NCI-H1048 (cell line): ENCODE measurements around the gene FAM210B.
"Not testable (repeated sequence)": the region's sequence is repeated elsewhere in the genome, so short reads cannot be mapped to it uniquely, and the experiment has no call there.

Experiments used
- DNase-seq: peaks from one replicate; lab custom pipeline; 2025; lab: John Stamatoyannopoulos, UW

FAM210B gene

DNA sequence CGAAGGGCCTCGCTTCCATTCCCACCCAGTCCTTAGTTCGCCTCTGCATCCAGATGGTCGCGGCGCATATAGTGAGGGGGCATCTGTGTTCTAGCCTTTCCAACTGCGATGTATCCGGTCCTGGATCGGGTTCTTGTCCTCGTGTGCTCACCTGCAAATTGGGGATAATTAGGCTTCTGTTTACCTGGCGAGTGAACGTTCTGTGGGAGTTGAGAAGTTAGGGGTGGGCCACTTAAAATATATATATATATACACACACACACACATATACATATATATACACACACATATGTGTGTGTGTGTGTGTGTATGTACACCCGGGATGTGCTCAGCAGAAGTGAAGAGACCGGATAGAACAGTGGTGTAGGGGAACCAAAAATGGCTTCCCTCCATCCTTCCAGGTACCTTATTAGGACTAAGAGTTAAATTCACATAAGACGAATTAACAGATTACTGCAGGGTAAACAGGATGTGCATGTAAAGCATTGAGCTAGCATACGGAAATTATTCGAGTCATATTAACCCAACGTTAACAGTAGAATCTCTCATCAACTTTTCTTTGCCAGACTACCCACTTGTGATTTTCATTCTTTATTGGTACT is 34.2 kb downstream of the FAM210B start:
- no peak for DNase-seq

DNA sequence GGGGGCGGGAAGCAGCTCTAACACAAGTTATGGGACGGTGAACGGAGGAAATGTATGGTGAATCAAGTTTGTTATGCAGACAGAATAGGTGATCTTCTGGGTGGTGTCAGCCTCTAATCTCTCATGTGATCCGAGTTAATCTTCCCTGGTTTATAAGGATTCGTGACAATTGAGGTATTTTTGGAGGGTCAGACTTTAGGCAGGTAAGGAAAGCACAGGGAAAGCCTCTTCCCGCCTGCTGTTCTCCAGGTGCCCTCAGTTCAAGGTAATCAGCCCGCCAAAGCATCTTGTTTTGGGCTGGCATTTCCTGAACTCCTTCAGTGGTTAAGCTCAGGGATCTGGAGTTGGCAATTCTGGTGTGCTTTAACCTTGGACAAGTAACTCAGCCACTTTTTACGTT is 34.9 kb downstream of the FAM210B start:
- no peak for DNase-seq

DNA sequence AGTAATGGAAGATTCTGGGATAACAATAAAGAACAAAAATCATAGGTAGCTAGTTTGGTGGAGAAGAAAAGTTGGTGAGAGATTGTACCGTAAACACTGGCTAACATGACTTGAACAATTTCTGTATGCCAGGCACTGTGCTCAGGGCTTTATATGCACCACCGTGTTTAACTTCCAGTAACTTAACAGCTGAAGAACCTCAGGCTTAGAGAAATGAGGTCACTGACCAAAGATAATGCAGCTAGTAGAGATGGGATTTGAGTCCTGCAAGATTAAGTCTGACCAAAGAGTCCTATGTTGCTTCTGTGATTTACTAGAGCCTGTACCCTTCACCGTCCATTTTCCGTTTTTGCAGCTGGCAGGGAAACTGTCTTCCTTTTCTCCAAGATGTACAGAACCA is 36.4 kb downstream of the FAM210B start:
- DNase-seq = no peak

GRCh38 chr20:56400001-56400640 is 41.3 kb downstream of the FAM210B start:
- DNase-seq = no peak

- DNase-seq = no peak
Observed at GRCh38 chr20:56403465-56403864, 44.7 kb downstream of the FAM210B start.

GRCh38 chr20:56405356-56405755 is 46.6 kb downstream of the FAM210B start:
- DNase-seq = not testable (repeated sequence)

DNA sequence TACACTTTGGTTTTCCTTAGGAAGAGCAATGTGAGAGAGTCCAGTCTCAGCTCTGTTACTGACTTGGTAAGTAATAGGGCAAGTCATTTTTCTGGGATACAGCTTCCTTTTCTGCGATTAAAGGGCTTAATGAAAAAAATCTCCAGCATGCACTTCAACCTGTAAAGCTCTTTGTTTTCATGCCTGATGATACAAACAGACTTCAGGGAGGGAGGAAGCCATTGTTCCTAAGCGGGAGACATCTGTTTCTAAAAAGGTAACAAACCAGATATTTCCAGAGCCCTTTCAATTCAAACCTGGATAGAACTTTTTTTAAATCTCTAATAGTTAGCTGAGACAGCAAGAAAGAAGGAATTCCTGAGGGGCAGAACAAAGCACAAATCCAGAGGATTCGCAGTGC is 48.1 kb downstream of the FAM210B start:
- no peak for DNase-seq

GRCh38 chr20:56409521-56409920 is 50.7 kb downstream of the FAM210B start:
- no peak for DNase-seq

GRCh38 chr20:56409956-56410355 is 51.2 kb downstream of the FAM210B start:
- DNase-seq = no peak

- DNase-seq = not testable (repeated sequence)
Observed at GRCh38 chr20:56411287-56411686, 52.5 kb downstream of the FAM210B start.

GRCh38 chr20:56411759-56412472 is 53.1 kb downstream of the FAM210B start, which contains the start of gene CASS4:
Gene CASS4 (plus strand): TSS chr20:56412260. CDS start chr20:56412459, 199 bp downstream.
- DNase-seq = no peak

- no peak for DNase-seq
Observed at GRCh38 chr20:56412473-56412790, 53.7 kb downstream of the FAM210B start.

DNA sequence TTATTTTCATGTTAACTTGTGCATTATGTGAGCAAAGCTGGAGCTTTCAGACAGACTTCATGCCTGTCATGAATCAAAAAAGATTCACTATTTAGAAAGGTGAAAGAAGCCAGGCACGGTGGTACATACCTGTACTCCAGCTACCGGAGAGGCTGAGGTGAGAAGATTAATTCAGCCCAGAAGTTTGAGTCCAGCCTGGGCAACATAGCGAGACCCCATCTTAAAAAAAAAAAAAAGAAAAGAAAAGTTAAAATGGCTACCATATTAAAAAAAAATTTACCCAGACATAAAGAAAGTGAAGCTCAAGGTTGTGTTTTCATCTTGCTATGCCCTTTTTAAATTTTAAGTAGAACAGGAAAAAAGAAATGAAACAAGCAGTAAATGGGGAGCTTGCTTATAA is 54.2 kb downstream of the FAM210B start:
- DNase-seq = no peak

GRCh38 chr20:56414842-56415765 is 56.3 kb downstream of the FAM210B start:
- DNase-seq = no peak

DNA sequence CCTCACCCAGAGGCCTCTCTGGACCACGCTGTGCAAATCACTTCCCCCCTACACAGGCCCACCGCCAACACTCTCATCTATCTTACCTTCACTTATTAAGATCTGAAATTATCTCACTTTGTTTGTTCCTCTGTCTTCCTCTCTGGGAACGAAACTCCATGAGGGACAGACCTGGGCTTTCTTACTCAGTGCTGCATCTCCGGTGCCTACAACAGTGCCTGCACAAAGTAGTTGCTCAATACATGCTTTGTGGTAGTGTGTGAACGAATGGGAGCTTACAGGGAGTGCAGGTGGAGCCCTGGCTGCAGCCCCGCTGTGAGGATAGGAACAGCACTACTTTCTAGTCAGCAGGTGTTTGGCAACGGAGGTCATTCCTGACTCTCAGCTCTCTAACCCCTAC is 58.6 kb downstream of the FAM210B start:
- no peak for DNase-seq

DNA sequence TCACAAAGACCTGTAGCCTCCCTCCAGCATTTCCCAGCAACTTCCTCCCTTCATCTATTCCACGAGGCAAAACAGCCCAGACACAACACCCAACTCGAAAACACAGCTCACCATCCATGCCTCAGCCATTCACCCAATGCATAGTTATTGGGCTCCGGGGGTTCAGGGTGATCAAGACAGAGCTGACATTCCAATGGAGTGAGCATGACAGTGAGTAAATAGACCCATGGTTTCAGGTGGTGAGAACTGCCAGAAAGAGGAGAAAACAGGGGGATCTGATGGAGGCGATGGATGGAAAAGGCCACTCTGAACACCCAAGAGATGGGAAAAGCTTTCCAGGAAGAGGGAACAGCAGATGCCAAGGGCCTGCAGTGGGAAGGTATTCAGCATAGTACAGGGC is 59.1 kb downstream of the FAM210B start:
- no peak for DNase-seq
